Epithelial cell of prostate (primary cell): ENCODE measurements around the gene HDHD5.

Source experiments
- DNase-seq: peaks from one replicate; pipeline ENCODE4 v3.0.0-alpha.2; 2011; ENCODE audit warnings: low read depth, low spot score
- H3K27ac ChIP-seq: fragments of 450-650 bp; 2 replicates; pipeline ENCODE4 v1.5.1; 2017; ENCODE audit warnings: mild to moderate bottlenecking

The HDHD5 gene

GRCh38 chr22:17121233-17122195 is 37.6 kb downstream of the HDHD5 start, which contains the start of gene TMEM121B:
TMEM121B (minus strand) TSS chr22:17121360; CDS start chr22:17121127, 233 bp downstream.
- DNase-seq, result no peak
- no peak within 1 kb of the TSS for H3K27ac ChIP-seq

- DNase-seq, result no peak
- H3K27ac ChIP-seq, result no peak overlapping the region
These were observed 38.3 kb downstream of the HDHD5 start for GRCh38 chr22:17120711-17121232.

GRCh38 chr22:17120281-17120680 is 38.8 kb downstream of the HDHD5 start:
- no peak overlapping the region for H3K27ac ChIP-seq
- DNase-seq, result no peak

GRCh38 chr22:17119481-17120202 is 39.4 kb downstream of the HDHD5 start:
- no peak for DNase-seq
- H3K27ac ChIP-seq, result no peak overlapping the region

- no peak overlapping the region for H3K27ac ChIP-seq
- no peak for DNase-seq
These were observed 40.7 kb downstream of the HDHD5 start for GRCh38 chr22:17118342-17118741.

GRCh38 chr22:17117890-17118289 is 41.2 kb downstream of the HDHD5 start:
- DNase-seq, result no peak
- H3K27ac ChIP-seq, result no peak overlapping the region

- H3K27ac ChIP-seq, result no peak overlapping the region
- DNase-seq, result no peak
These were observed 41.7 kb downstream of the HDHD5 start for GRCh38 chr22:17117400-17117799.

GRCh38 chr22:17116572-17117330 is 42.3 kb downstream of the HDHD5 start:
- no peak overlapping the region for H3K27ac ChIP-seq
- no peak for DNase-seq

GRCh38 chr22:17115945-17116565 is 43.0 kb downstream of the HDHD5 start:
- no peak overlapping the region for H3K27ac ChIP-seq
- DNase-seq, result no peak

GRCh38 chr22:17115236-17115635 is 43.8 kb downstream of the HDHD5 start:
- H3K27ac ChIP-seq, result no peak overlapping the region
- no peak for DNase-seq

- no peak overlapping the region for H3K27ac ChIP-seq
- DNase-seq, result no peak
These were observed 44.2 kb downstream of the HDHD5 start for GRCh38 chr22:17114898-17115235.

- no peak for DNase-seq
- no peak overlapping the region for H3K27ac ChIP-seq
These were observed 44.7 kb downstream of the HDHD5 start for GRCh38 chr22:17114173-17114897.

- no peak overlapping the region for H3K27ac ChIP-seq
- DNase-seq, result no peak
These were observed 45.5 kb downstream of the HDHD5 start for GRCh38 chr22:17113600-17113999.

- no peak for DNase-seq
- H3K27ac ChIP-seq, result no peak overlapping the region
These were observed 46.5 kb downstream of the HDHD5 start for GRCh38 chr22:17112491-17113042.

GRCh38 chr22:17110791-17111550 is 48.1 kb downstream of the HDHD5 start:
- H3K27ac ChIP-seq, result no peak overlapping the region
- DNase-seq, result no peak

- no peak overlapping the region for H3K27ac ChIP-seq
- no peak for DNase-seq
These were observed 49.1 kb downstream of the HDHD5 start for GRCh38 chr22:17109976-17110375.

GRCh38 chr22:17109113-17109865 is 49.8 kb downstream of the HDHD5 start:
- no peak for DNase-seq
- H3K27ac ChIP-seq, result no peak overlapping the region
